GM23338 (cell line): ENCODE results near the gene S1PR3. TPM values are rescaled to one million over a fixed set of nuclear protein-coding genes. Genes with fewer than 3 reads are reported as not detected.

Experiments
- ATAC-seq: fragments of 200-7000 bp; cut with Tn5 transposase; 3 replicates; pipeline ENCODE4 v1.9.1; 2020
- DNase-seq: peaks from one replicate; pipeline ENCODE4 v3.0.0-alpha.2; 2015; ENCODE audit warnings: low spot score
- H2AFZ ChIP-seq: fragments of 200-600 bp; sonication (generic); 2 replicates; pipeline ENCODE4 v1.8.0; 2016; ENCODE audit warnings: antibody characterized with exemption, mild to moderate bottlenecking, moderate library complexity
- H3F3A ChIP-seq: fragments of 200-600 bp; sonication (generic); replicated peaks from 2 replicates; pipeline ENCODE4 v1.8.0; 2017; ENCODE audit warnings: antibody characterized with exemption, mixed run types, low read depth
- H3K27ac ChIP-seq: fragments of 200-600 bp; sonication (generic); 2 replicates; pipeline ENCODE4 v1.6.1; 2016; ENCODE audit warnings: low read depth
- H3K27me3 ChIP-seq: fragments of 200-600 bp; sonication (generic); 2 replicates; pipeline ENCODE4 v1.8.0; 2016; ENCODE audit warnings: mild to moderate bottlenecking, mixed run types, moderate library complexity; ENCODE audit not compliant: insufficient read depth
- H3K36me3 ChIP-seq: fragments of 200-600 bp; sonication (generic); 2 replicates; pipeline ENCODE4 v1.8.0; 2016; ENCODE audit warnings: mild to moderate bottlenecking; ENCODE audit not compliant: insufficient read depth
- H3K4me1 ChIP-seq: fragments of 200-600 bp; sonication (generic); 2 replicates; pipeline ENCODE4 v1.8.0; 2016; ENCODE audit warnings: mild to moderate bottlenecking, moderate library complexity; ENCODE audit not compliant: insufficient read depth
- H3K4me2 ChIP-seq: fragments of 200-600 bp; sonication (generic); 2 replicates; pipeline ENCODE4 v1.7.1; 2017; ENCODE audit warnings: mixed run types
- H3K4me3 ChIP-seq: fragments of 200-600 bp; sonication (generic); 2 replicates; pipeline ENCODE4 v1.6.1; 2016; ENCODE audit warnings: mixed run types
- H3K79me2 ChIP-seq: fragments of 200-600 bp; sonication (generic); replicated peaks from 2 replicates; pipeline ENCODE4 v1.8.0; 2017; ENCODE audit warnings: mild to moderate bottlenecking; ENCODE audit not compliant: insufficient read depth
- H3K9me2 ChIP-seq: fragments of 200-600 bp; sonication (generic); 2 replicates; pipeline ENCODE4 v1.8.0; 2017; ENCODE audit not compliant: insufficient read depth
- H4K20me1 ChIP-seq: fragments of 200-600 bp; sonication (generic); replicated peaks from 2 replicates; pipeline ENCODE4 v1.8.0; 2017; ENCODE audit warnings: mild to moderate bottlenecking; ENCODE audit not compliant: insufficient read depth
- H3K27ac Mint-ChIP-seq: 2 replicates; pipeline ENCODE4 v1.8.0; 2020; ENCODE audit warnings: inconsistent platforms, mild to moderate bottlenecking, moderate library complexity, mixed read lengths
- H3K27me3 Mint-ChIP-seq: 3 replicates; pipeline ENCODE4 v1.8.0; 2022; ENCODE audit warnings: low read depth, mild to moderate bottlenecking, moderate library complexity, mixed read lengths, inconsistent platforms; ENCODE audit not compliant: insufficient read depth, poor library complexity
- H3K36me3 Mint-ChIP-seq: 3 replicates; pipeline ENCODE4 v1.8.0; 2021; ENCODE audit warnings: low read depth, mild to moderate bottlenecking, inconsistent platforms, moderate library complexity, mixed read lengths
- H3K4me1 Mint-ChIP-seq: 3 replicates; pipeline ENCODE4 v1.8.0; 2020; ENCODE audit warnings: mild to moderate bottlenecking, inconsistent platforms, mixed read lengths
- H3K4me3 Mint-ChIP-seq: 3 replicates; pipeline ENCODE4 v1.8.0; 2021; ENCODE audit warnings: moderate library complexity, mild to moderate bottlenecking, inconsistent platforms, mixed read lengths
- H3K9me3 Mint-ChIP-seq: 3 replicates; pipeline ENCODE4 v1.8.0; 2020; ENCODE audit warnings: moderate library complexity, mild to moderate bottlenecking, inconsistent platforms, mixed read lengths
- CREB1 ChIP-seq: fragments of 250-450 bp; sonication (Bioruptor Pico); IDR thresholded peaks from 2 replicates; pipeline ENCODE4 v1.5.0; 2020; ENCODE audit warnings: low read depth, mild to moderate bottlenecking, moderate library complexity
- EZH2 ChIP-seq: fragments of 200-600 bp; sonication (generic); IDR thresholded peaks from one replicate; pipeline ENCODE4 v1.8.0; 2017; ENCODE audit warnings: antibody characterized with exemption, mild to moderate bottlenecking, low read depth; ENCODE audit not compliant: unreplicated experiment
- EZH2phosphoT487 ChIP-seq: fragments of 200-600 bp; sonication (generic); IDR thresholded peaks from one replicate; pipeline ENCODE4 v1.8.1; 2018; ENCODE audit warnings: antibody characterized with exemption; ENCODE audit not compliant: unreplicated experiment
- JUNB ChIP-seq: IDR thresholded peaks from one replicate; pipeline ENCODE4 v1.6.1; 2016; ENCODE audit warnings: antibody characterized with exemption; ENCODE audit not compliant: unreplicated experiment
- NANOG ChIP-seq: IDR thresholded peaks from 2 replicates; pipeline ENCODE4 v1.6.1; 2016; ENCODE audit warnings: antibody characterized with exemption, borderline replicate concordance
- STAT1 ChIP-seq: IDR thresholded peaks from one replicate; pipeline ENCODE4 v1.6.1; 2016; ENCODE audit warnings: antibody characterized with exemption; ENCODE audit not compliant: unreplicated experiment
- ZNF331 ChIP-seq: fragments of 250-450 bp; sonication (Bioruptor Pico); IDR thresholded peaks from 2 replicates; pipeline ENCODE4 v1.5.0; 2020; ENCODE audit warnings: low read depth, mild to moderate bottlenecking, moderate library complexity
- polyA plus RNA-seq: library from polyadenylated mRNA; unstranded; fragments of >200 nt; fragmentation: Nextera tagmentation; extraction: Ambion mirVana; gene quantifications from 2 replicates; pipeline ENCODE4 v1.2.1, GENCODE V29; 2016
- total RNA-seq: library from RNA; depleted of rRNA; stranded (reverse); fragments of >200 nt; shearing (Covaris generic); gene quantifications from 2 replicates; pipeline ENCODE4 v1.2.3, GENCODE V29; 2014
- TF ChIP-seq, protein P1 (sequence below): IDR thresholded peaks from one replicate; pipeline ENCODE4 v1.6.1; 2018; ENCODE audit warnings: antibody characterized with exemption; ENCODE audit not compliant: unreplicated experiment

The S1PR3 gene
- total and polyA plus RNA-seq, 2 experiments from 2014 or later, result 2.1 to 7.6 TPM

DNA sequence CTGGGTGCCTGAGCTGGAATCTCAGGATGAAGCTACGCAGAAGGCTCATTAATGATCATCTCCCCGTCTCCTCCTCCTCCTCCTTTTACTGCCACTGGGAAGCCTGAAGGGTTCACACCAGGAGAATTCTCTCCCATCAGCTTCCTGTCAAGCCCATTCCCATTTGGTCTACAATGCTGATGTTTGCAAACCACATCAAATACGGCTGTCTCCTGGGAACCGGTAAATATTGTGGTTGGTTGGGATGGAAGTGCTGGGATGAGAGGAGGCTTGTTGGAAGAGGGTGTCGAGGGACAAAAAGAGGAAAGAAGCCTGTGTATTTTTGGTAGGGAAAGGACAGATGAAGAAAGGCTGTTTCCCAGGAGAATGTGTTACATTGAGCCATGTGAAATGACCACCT, 13.2 kb upstream of the S1PR3 start:
- H3K27me3 Mint-ChIP-seq, result no peaks in the 10 kb centered on the region
- H3K27ac Mint-ChIP-seq, result no peak overlapping the region
- DNase-seq, result no peak
- Histone ChIP-seq H2AFZ (no peak overlapping the region), H3K79me2 (no peaks in the 10 kb centered on the region), H3F3A (no peaks in the 10 kb centered on the region), H3K4me1 (no peaks in the 10 kb centered on the region), H3K27me3 (no peaks in the 10 kb centered on the region), H3K4me2 (no peak overlapping the region), H4K20me1 (no peaks in the 10 kb centered on the region), H3K36me3 (no peaks in the 10 kb centered on the region), H3K9me2 (0 out of 2 replicates have a peak, but pooled peaks cover 3% of the 10 kb centered on the region), H3K27ac (no peak overlapping the region), H3K4me3 (no peak overlapping the region)
- no peak overlapping the region for H3K4me3 Mint-ChIP-seq
- H3K4me1 Mint-ChIP-seq, result peaks cover 6% of the 10 kb centered on the region; the same call in 2 of the 3 replicates
- ATAC-seq, result no peak
- peaks cover 19% of the 10 kb centered on the region for H3K9me3 Mint-ChIP-seq
- TF ChIP-seq EZH2phosphoT487, result no peak
- no peak for TF ChIP-seq NANOG
- TF ChIP-seq, protein P1, sequence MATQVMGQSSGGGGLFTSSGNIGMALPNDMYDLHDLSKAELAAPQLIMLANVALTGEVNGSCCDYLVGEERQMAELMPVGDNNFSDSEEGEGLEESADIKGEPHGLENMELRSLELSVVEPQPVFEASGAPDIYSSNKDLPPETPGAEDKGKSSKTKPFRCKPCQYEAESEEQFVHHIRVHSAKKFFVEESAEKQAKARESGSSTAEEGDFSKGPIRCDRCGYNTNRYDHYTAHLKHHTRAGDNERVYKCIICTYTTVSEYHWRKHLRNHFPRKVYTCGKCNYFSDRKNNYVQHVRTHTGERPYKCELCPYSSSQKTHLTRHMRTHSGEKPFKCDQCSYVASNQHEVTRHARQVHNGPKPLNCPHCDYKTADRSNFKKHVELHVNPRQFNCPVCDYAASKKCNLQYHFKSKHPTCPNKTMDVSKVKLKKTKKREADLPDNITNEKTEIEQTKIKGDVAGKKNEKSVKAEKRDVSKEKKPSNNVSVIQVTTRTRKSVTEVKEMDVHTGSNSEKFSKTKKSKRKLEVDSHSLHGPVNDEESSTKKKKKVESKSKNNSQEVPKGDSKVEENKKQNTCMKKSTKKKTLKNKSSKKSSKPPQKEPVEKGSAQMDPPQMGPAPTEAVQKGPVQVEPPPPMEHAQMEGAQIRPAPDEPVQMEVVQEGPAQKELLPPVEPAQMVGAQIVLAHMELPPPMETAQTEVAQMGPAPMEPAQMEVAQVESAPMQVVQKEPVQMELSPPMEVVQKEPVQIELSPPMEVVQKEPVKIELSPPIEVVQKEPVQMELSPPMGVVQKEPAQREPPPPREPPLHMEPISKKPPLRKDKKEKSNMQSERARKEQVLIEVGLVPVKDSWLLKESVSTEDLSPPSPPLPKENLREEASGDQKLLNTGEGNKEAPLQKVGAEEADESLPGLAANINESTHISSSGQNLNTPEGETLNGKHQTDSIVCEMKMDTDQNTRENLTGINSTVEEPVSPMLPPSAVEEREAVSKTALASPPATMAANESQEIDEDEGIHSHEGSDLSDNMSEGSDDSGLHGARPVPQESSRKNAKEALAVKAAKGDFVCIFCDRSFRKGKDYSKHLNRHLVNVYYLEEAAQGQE, result no peak
- TF ChIP-seq ZNF331, result no peak
- H3K36me3 Mint-ChIP-seq, result peaks cover 7% of the 10 kb centered on the region; the same call in 2 of the 3 replicates

DNA sequence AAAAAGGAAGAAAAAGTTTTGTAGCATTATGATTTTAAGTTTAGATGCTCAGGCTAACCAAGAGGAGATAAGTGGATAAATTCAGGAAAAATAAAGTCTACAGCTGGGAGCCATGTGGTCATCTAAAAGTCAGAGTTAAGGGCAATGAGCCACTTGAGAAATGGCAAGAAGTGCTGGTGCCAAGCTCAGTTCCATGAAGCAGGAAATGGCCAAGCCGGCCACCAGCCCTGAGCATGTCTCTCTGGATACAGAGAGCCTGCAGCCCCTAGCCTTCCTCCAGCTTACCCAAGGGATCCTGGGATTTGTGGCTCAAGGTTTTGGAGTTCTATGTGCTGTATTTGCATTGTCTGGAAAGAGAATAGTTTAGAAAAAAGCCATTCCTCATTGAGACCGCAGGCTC, 12.2 kb upstream of the S1PR3 start:
- H3K4me2 ChIP-seq, result no peak overlapping the region
- H3K4me3 ChIP-seq, result no peak overlapping the region
- ATAC-seq (no peak), DNase-seq (no peak)
- H3F3A ChIP-seq, result no peaks in the 10 kb centered on the region
- peaks cover 19% of the 10 kb centered on the region for H3K9me3 Mint-ChIP-seq
- H3K27me3 Mint-ChIP-seq, result no peaks in the 10 kb centered on the region
- H3K4me1 ChIP-seq, result no peaks in the 10 kb centered on the region
- no peak overlapping the region for H3K27ac Mint-ChIP-seq
- H3K4me3 Mint-ChIP-seq, result no peak overlapping the region
- TF ChIP-seq ZNF331 (no peak), JUNB (no peak), CREB1 (CRISPR knock-in tag) (no peak)
- H3K79me2 ChIP-seq, result no peaks in the 10 kb centered on the region
- H3K9me2 ChIP-seq, result 0 out of 2 replicates have a peak, but pooled peaks cover 3% of the 10 kb centered on the region
- H2AFZ ChIP-seq, result no peak overlapping the region
- H3K36me3 Mint-ChIP-seq, result peaks cover 7% of the 10 kb centered on the region; the same call in 2 of the 3 replicates
- peaks cover 6% of the 10 kb centered on the region; the same call in 2 of the 3 replicates for H3K4me1 Mint-ChIP-seq
- H3K27me3 ChIP-seq, result no peaks in the 10 kb centered on the region
- H3K36me3 ChIP-seq, result no peaks in the 10 kb centered on the region
- no peaks in the 10 kb centered on the region for H4K20me1 ChIP-seq
- no peak overlapping the region for H3K27ac ChIP-seq

DNA sequence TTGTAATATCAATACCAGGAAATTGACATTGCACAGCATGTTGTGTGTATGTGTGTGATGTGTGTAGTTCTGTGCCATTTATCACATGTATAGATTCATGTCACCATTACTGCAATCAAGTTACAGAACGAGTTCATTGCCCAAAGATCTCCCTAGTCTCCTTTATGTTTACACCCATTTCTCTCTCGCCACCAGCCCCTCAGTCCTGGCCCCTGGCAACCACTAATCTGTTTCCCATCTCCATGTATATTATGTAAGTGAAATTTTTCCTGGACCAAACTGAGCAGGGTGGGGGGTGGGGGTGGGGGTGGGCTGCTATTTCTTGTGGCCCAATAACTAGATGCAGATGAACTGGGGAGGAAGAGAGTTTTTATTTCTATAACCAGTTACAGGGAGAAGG, 11.5 kb upstream of the S1PR3 start:
- H3K36me3 ChIP-seq, result no peaks in the 10 kb centered on the region
- Mint-ChIP-seq H3K27me3 (no peaks in the 10 kb centered on the region), H3K36me3 (peaks cover 7% of the 10 kb centered on the region; the same call in 2 of the 3 replicates), H3K4me1 (peaks cover 6% of the 10 kb centered on the region; the same call in 2 of the 3 replicates), H3K27ac (no peak overlapping the region), H3K4me3 (no peak overlapping the region), H3K9me3 (peaks cover 19% of the 10 kb centered on the region)
- no peak for TF ChIP-seq EZH2
- TF ChIP-seq CREB1 (CRISPR knock-in tag), result no peak
- TF ChIP-seq STAT1, result no peak
- no peaks in the 10 kb centered on the region for H3F3A ChIP-seq
- no peak overlapping the region for H2AFZ ChIP-seq
- ATAC-seq (no peak), DNase-seq (no peak)
- no peaks in the 10 kb centered on the region for H3K4me1 ChIP-seq
- no peak overlapping the region for H3K27ac ChIP-seq
- H3K27me3 ChIP-seq, result no peaks in the 10 kb centered on the region
- no peak overlapping the region for H3K4me3 ChIP-seq
- no peaks in the 10 kb centered on the region for H4K20me1 ChIP-seq
- no peaks in the 10 kb centered on the region for H3K79me2 ChIP-seq
- no peak overlapping the region for H3K4me2 ChIP-seq
- H3K9me2 ChIP-seq, result 0 out of 2 replicates have a peak, but pooled peaks cover 3% of the 10 kb centered on the region
